GM12872 (cell line): ENCODE data around the gene WWOX.

Source experiments
- TF ChIP-seq, protein P1 (sequence below): IDR thresholded peaks from 3 replicates; pipeline ENCODE4 v1.5.1; 2011; ENCODE audit warnings: low read depth, mild to moderate bottlenecking, low read length, moderate library complexity; ENCODE audit not compliant: insufficient read depth

Gene WWOX

DNA sequence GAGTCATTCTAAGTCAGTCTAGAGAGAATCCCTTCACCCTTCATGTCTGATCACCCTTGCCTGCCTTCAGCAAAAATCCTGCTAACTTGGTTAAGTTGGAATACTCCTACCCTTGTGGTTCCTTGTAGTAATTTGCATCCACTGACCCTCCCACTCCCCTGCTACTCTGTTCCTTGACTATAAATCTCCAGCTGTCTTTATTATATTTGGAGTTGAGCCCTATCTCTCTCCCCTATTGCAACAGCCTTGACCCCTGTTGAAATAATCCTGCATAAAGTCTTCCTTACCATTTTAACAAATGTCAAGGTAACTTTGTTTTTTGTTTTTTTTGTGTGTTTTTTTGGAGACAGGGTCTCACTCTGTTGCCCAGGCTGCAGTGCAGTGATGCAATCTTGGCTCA is 590.1 kb downstream of the WWOX start:
- TF ChIP-seq, protein P1, sequence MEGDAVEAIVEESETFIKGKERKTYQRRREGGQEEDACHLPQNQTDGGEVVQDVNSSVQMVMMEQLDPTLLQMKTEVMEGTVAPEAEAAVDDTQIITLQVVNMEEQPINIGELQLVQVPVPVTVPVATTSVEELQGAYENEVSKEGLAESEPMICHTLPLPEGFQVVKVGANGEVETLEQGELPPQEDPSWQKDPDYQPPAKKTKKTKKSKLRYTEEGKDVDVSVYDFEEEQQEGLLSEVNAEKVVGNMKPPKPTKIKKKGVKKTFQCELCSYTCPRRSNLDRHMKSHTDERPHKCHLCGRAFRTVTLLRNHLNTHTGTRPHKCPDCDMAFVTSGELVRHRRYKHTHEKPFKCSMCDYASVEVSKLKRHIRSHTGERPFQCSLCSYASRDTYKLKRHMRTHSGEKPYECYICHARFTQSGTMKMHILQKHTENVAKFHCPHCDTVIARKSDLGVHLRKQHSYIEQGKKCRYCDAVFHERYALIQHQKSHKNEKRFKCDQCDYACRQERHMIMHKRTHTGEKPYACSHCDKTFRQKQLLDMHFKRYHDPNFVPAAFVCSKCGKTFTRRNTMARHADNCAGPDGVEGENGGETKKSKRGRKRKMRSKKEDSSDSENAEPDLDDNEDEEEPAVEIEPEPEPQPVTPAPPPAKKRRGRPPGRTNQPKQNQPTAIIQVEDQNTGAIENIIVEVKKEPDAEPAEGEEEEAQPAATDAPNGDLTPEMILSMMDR: no peak

DNA sequence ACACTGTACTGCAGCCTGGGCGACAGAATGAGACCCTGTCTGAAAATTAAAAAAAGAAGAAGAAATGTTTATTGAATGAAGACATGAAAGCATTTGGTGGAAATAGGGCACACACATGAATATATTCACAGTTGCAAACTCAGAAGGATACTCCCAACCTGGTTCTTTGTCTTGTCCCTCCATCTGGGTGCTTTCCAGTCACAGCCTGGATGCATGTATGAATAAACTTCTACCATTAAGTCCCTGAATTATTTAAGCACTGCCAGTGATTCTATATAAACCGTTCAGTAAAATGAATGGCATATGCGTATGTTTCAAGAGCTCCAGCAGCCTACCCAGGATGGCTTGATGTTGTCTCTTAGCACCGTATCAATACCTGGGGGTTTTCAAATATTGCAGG is 591.1 kb downstream of the WWOX start:
- TF ChIP-seq, protein P1: no peak

DNA sequence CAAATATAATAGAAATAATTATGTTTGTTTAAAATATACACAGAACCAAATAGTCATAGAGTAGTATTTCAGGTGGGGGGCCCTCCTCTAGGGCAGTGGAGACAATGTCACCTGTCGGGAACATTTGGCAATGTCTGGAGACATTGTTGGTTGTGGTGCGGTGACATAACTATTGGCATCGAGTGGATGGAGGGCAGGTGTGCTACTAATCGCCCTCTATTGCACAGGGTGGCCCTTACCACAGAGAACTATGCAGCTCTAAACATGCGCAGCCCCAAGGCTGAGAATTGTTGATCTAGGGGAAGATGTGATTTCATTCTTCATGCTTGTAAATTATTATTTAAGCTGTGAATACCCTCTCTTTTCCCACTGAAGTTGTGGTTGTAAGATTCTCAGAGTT is 594.0 kb downstream of the WWOX start:
- TF ChIP-seq, protein P1: no peak

DNA sequence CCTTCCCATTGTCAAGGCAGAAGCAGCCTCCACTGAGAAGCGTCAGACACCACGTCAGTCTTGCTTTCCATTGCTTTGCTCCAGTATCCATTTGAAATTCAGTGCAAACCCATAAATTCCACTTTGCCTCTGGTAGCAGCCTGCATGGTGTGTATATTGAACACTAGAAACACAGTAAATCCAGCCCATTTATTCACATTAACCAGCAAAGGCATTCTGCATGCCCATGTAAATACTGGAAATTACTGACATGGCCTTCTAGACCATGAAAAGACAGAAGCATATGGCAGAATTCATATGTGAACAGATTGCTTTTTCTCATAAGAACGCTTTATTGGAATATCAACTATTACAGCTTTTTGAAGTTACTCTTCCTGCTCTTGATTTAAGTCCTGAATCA is 595.0 kb downstream of the WWOX start:
- TF ChIP-seq, protein P1: no peak

DNA sequence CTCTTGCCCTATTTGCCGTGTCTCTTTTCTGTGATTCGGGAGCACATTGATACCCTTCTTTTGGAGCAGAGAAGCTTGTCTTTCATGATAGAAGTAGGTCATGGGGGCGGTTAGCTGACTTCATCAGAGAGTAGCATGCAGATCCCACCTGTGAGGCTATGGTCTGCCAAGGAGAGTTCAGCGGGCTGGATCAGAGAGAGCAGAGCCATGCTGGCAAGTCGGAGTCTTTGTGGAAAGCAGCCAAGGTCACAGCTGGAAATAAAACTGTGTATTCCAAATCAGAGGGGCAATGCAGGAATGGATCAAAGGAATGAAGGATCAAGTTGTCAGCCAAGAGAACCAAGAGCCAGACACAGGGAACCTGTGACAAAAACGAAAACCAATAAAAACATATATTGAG is 595.9 kb downstream of the WWOX start:
- TF ChIP-seq, protein P1: no peak

DNA sequence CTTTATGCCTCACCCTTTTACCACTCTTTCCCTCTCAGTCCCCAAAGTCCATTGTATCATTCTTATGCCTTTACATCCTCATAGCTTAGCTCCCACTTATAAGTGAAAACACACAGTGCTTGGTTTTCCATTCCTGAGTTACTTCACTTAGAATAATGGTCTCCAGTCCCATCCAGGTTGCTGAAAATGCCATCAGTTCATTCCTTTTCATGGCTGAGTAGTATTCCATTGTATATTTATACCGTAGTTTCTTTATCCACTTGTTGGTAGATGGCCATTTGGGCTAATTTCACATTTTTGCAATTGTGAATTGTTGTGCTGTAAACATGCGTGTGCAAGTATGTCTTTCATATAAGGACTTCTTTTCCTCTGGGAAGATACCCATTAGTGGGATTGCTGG is 597.3 kb downstream of the WWOX start:
- TF ChIP-seq, protein P1: no peak

DNA sequence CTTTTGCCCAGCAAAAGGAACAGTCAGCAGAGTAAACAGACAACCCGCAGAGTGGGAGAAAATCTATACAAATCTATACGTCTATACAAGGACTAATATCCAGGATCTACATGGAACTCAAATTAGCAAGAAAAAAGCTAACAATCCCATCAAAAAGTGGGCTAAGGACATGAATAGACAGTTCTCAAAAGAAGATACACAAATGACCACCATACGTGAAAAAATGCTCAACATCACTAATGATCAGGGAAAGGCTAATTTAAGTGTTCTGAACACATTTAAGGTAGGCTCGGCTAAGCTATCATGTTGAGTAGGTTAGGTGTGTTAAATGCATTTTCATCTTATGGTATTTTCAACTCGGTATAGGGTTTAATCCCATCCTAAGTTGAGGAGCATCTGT is 598.0 kb downstream of the WWOX start:
- TF ChIP-seq, protein P1: no peak

DNA sequence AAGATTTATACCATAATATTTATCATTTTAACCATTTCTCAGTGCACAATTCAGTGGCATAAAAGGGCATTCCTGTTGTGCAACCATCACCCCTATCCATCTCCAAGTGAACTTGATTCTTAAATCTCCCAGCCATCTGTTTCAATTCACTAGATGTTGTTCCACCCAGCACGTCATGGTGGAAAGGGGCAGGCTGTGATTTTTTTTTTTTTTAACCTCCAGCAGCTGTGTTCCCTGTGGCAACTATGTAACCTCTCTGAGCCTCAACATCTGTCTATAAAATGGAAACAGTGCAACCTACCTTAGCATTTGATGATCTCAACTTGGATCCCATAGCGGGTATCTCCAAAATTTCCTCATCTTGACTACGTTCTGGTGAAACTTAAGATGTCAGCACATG is 604.5 kb downstream of the WWOX start:
- TF ChIP-seq, protein P1: no peak
